ENCODE data around the gene BBS4.

Gene BBS4

GRCh38 chr15:72758182-72758581 is 72.2 kb downstream of the BBS4 start:
- peak; percentile 87 for DNase-seq (ENCODE audit: low read depth)
- H3K4me3 ChIP-seq (ENCODE audit: low read depth, low read length) = no peak overlapping the region
- TF ChIP-seq CTCF (conservative IDR thresholded peaks at IDR 0.05; ENCODE audit: low read depth, low read length) = no peak

- TF ChIP-seq CTCF (conservative IDR thresholded peaks at IDR 0.05; ENCODE audit: low read depth, low read length) = no peak
- DNase-seq (ENCODE audit: low read depth) = no peak
- H3K4me3 ChIP-seq (ENCODE audit: low read depth, low read length) = no peak overlapping the region
Observed at GRCh38 chr15:72760590-72761260, 74.7 kb downstream of the BBS4 start.

- DNase-seq (ENCODE audit: low read depth) = no peak
- no peak overlapping the region for H3K4me3 ChIP-seq (ENCODE audit: low read depth, low read length)
- TF ChIP-seq CTCF (conservative IDR thresholded peaks at IDR 0.05; ENCODE audit: low read depth, low read length) = no peak
Observed at GRCh38 chr15:72764656-72765055, 78.6 kb downstream of the BBS4 start.

GRCh38 chr15:72766025-72766424 is 80.0 kb downstream of the BBS4 start:
- TF ChIP-seq CTCF (conservative IDR thresholded peaks at IDR 0.05; ENCODE audit: low read depth, low read length) = no peak
- H3K4me3 ChIP-seq (ENCODE audit: low read depth, low read length) = no peak overlapping the region
- DNase-seq (ENCODE audit: low read depth) = no peak

GRCh38 chr15:72766780-72767179 is 80.8 kb downstream of the BBS4 start:
- H3K4me3 ChIP-seq (ENCODE audit: low read depth, low read length) = no peak overlapping the region
- DNase-seq (ENCODE audit: low read depth) = no peak
- TF ChIP-seq CTCF (conservative IDR thresholded peaks at IDR 0.05; ENCODE audit: low read depth, low read length) = no peak

GRCh38 chr15:72770673-72771328 is 84.8 kb downstream of the BBS4 start:
- H3K4me3 ChIP-seq (ENCODE audit: low read depth, low read length) = no peak overlapping the region
- TF ChIP-seq CTCF (conservative IDR thresholded peaks at IDR 0.05; ENCODE audit: low read depth, low read length) = peak; percentile 46
- DNase-seq (ENCODE audit: low read depth) = peak; percentile 35

GRCh38 chr15:72771329-72771725 is 85.3 kb downstream of the BBS4 start:
- no peak overlapping the region for H3K4me3 ChIP-seq (ENCODE audit: low read depth, low read length)
- TF ChIP-seq CTCF (conservative IDR thresholded peaks at IDR 0.05; ENCODE audit: low read depth, low read length) = no peak
- DNase-seq (ENCODE audit: low read depth) = no peak
